ENCODE data around the gene TBCK. TPM values are rescaled to one million over a fixed set of nuclear protein-coding genes. Genes with fewer than 3 reads are reported as not detected.

TBCK gene
- total RNA-seq, 1 experiment from 2014 or later = 7.6 TPM

DNA sequence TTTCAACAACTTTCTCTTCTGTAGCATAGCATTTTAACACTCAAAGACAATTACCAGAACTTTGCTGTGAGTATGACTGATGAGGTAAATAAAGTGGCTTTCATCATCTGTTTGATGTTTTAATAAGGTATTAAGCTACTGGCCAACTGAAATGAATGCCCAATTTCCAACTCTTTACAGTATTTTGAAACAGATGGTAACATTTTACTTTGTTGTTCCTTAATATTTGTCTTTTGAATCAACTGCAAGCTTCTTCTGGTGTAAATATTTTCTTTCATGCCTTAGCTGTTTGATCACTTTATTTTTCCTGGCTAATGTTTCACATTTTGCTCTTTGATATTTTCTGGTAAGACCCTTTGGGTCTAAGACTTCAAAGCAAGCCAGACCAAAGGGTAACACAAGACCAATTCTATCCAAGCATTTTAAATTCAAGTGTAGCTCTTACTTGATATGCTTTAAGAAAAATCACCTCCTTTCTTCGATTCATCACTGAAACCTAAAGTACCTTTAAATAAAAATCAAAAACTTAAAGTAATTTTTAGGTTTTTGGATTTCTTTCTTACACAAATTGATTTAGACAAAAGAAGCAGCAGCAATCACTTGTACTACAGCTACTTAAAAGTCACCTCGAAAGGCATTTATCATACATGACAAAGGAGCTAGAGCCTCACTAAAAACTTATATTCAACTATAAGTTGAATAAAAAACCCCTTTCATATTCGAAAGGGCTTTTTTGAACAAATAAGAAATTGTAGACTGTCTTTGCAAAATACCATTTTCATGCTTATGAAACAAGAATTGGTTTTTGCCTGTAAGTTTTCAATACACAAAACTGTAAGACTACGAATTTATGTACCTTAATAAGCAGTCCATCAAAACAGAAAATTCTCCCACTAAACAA is 57.6 kb downstream of the TBCK start:
- DNase-seq (no peak), ATAC-seq (no peak)
- no peak overlapping the region for H2AFZ ChIP-seq (ENCODE audit: low read length)
- H3K4me3 ChIP-seq (ENCODE audit: low read length) = no peak overlapping the region
- H3K4me2 ChIP-seq (ENCODE audit: low read length) = no peak overlapping the region
- no peak overlapping the region for H3K9ac ChIP-seq (ENCODE audit: low read length)
- no TSS peak for BruUV-seq (replicated peaks)
- H3K79me2 ChIP-seq (ENCODE audit: low read length) = no peaks in the 10 kb centered on the region
- no peak for TF ChIP-seq EZH2phosphoT487 (IDR thresholded peaks at IDR 0.05; ENCODE audit: borderline replicate concordance, low read length)
- TF ChIP-seq EZH2 (IDR thresholded peaks at IDR 0.05; ENCODE audit: low read length, unreplicated experiment) = no peak
- TF ChIP-seq, protein P1, sequence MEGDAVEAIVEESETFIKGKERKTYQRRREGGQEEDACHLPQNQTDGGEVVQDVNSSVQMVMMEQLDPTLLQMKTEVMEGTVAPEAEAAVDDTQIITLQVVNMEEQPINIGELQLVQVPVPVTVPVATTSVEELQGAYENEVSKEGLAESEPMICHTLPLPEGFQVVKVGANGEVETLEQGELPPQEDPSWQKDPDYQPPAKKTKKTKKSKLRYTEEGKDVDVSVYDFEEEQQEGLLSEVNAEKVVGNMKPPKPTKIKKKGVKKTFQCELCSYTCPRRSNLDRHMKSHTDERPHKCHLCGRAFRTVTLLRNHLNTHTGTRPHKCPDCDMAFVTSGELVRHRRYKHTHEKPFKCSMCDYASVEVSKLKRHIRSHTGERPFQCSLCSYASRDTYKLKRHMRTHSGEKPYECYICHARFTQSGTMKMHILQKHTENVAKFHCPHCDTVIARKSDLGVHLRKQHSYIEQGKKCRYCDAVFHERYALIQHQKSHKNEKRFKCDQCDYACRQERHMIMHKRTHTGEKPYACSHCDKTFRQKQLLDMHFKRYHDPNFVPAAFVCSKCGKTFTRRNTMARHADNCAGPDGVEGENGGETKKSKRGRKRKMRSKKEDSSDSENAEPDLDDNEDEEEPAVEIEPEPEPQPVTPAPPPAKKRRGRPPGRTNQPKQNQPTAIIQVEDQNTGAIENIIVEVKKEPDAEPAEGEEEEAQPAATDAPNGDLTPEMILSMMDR (conservative IDR thresholded peaks at IDR 0.05; ENCODE audit: low read depth, low read length) = no peak
- H3K9me3 ChIP-seq (ENCODE audit: low read length) = no peaks in the 10 kb centered on the region
- no peaks in the 10 kb centered on the region for H3K36me3 ChIP-seq (ENCODE audit: low read depth, low read length)
- H4K20me1 ChIP-seq (ENCODE audit: low read length) = no peaks in the 10 kb centered on the region
- H3K4me1 ChIP-seq (ENCODE audit: insufficient read depth, low read length) = no peaks in the 10 kb centered on the region
- intact Hi-C loops (cut with micrococcal nuclease) = no loop called here
- no peaks in the 10 kb centered on the region for H3F3A ChIP-seq (ENCODE audit: low read length, unreplicated experiment)
- H3K9me2 ChIP-seq (replicated peaks; ENCODE audit: low read length) = no peaks in the 10 kb centered on the region
- H3K27ac ChIP-seq (ENCODE audit: low read length) = no peak overlapping the region
- no peaks in the 10 kb centered on the region for H3K27me3 ChIP-seq (ENCODE audit: low read length)
- ChIA-PET POLR2A (ENCODE audit: unreplicated experiment) (no interaction called here), CTCF (no interaction called here)

DNA sequence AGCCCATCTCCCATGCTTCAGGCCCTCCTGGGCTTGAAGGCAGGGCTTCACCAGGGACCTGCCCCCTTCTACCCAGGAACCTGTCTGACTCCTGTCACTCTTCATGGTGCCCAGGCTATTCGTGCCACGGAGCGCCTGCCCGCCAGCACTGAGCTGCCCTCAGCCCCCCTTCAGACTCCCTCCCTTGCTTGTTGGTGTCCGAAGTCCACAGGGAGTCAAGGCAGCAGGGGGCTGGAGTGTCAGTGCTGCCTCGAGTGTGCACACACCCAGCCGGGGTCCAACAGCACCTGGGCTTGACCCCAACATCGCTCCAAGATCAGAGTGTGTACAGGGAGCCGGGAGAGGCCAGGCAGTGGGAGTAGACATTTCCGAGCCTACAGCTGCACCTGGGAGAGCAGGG is 59.8 kb downstream of the TBCK start:
- intact Hi-C loops (cut with micrococcal nuclease) = no loop called here
- no peak for ATAC-seq
- Histone ChIP-seq H2AFZ (ENCODE audit: low read length) (no peak overlapping the region), H3K27me3 (ENCODE audit: low read length) (no peaks in the 10 kb centered on the region), H3K36me3 (ENCODE audit: low read depth, low read length) (no peaks in the 10 kb centered on the region), H3K9ac (ENCODE audit: low read length) (no peak overlapping the region), H4K20me1 (ENCODE audit: low read length) (no peaks in the 10 kb centered on the region), H3K4me2 (ENCODE audit: low read length) (no peak overlapping the region), H3K9me3 (ENCODE audit: low read length) (no peaks in the 10 kb centered on the region), H3K4me1 (ENCODE audit: insufficient read depth, low read length) (no peaks in the 10 kb centered on the region), H3K4me3 (ENCODE audit: low read length) (no peak overlapping the region), H3K79me2 (ENCODE audit: low read length) (no peaks in the 10 kb centered on the region), H3K27ac (ENCODE audit: low read length) (no peak overlapping the region), H3F3A (ENCODE audit: low read length, unreplicated experiment) (no peaks in the 10 kb centered on the region), H3K9me2 (replicated peaks; ENCODE audit: low read length) (no peaks in the 10 kb centered on the region)
- DNase-seq = no peak
- ChIA-PET POLR2A (ENCODE audit: unreplicated experiment) (no interaction called here), CTCF (no interaction called here)
- BruUV-seq (replicated peaks) = no TSS peak
- TF ChIP-seq EZH2phosphoT487 (IDR thresholded peaks at IDR 0.05; ENCODE audit: borderline replicate concordance, low read length) = no peak
- TF ChIP-seq, protein P1 (conservative IDR thresholded peaks at IDR 0.05; ENCODE audit: low read depth, low read length) = no peak
- TF ChIP-seq EZH2 (IDR thresholded peaks at IDR 0.05; ENCODE audit: low read length, unreplicated experiment) = no peak

DNA sequence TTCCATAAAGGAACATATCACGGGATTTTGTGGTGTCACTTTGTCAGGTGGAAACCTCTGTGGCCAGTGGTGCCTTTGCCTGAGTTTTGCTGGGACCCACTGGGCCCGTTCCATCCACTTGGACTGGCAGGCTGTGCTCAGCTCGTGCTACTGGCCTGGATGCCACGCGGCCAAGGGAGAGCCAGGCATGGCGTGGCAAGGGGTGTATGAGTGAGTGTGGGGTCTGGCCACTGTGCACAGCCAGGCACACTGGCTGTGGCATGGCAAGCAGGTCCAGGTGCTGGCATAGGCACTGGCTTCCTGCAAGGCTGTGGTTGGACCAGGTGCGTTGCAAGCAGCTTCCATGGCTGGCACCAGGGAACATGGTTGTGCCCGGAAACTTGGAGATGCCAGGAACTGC is 60.8 kb downstream of the TBCK start:
- CTCF ChIA-PET = no interaction called here
- Histone ChIP-seq H3K27ac (ENCODE audit: low read length) (no peak overlapping the region), H3K9me3 (ENCODE audit: low read length) (no peaks in the 10 kb centered on the region), H3K36me3 (ENCODE audit: low read depth, low read length) (no peaks in the 10 kb centered on the region), H3F3A (ENCODE audit: low read length, unreplicated experiment) (no peaks in the 10 kb centered on the region), H4K20me1 (ENCODE audit: low read length) (no peaks in the 10 kb centered on the region), H3K9me2 (replicated peaks; ENCODE audit: low read length) (no peaks in the 10 kb centered on the region), H3K4me3 (ENCODE audit: low read length) (no peak overlapping the region), H3K79me2 (ENCODE audit: low read length) (no peaks in the 10 kb centered on the region), H2AFZ (ENCODE audit: low read length) (no peak overlapping the region), H3K4me2 (ENCODE audit: low read length) (no peak overlapping the region), H3K27me3 (ENCODE audit: low read length) (no peaks in the 10 kb centered on the region), H3K9ac (ENCODE audit: low read length) (no peak overlapping the region), H3K4me1 (ENCODE audit: insufficient read depth, low read length) (no peaks in the 10 kb centered on the region)
- TF ChIP-seq, protein P1 (conservative IDR thresholded peaks at IDR 0.05; ENCODE audit: low read depth, low read length) = no peak
- no peak for TF ChIP-seq EZH2phosphoT487 (IDR thresholded peaks at IDR 0.05; ENCODE audit: borderline replicate concordance, low read length)
- no peak for TF ChIP-seq EZH2 (IDR thresholded peaks at IDR 0.05; ENCODE audit: low read length, unreplicated experiment)
- ATAC-seq (no peak), DNase-seq (no peak)
- POLR2A ChIA-PET (ENCODE audit: unreplicated experiment) = no interaction called here
- no TSS peak for BruUV-seq (replicated peaks)
- intact Hi-C loops (cut with micrococcal nuclease) = no loop called here

All from PC-3 (cell line).